Brain microvascular endothelial cell (primary cell): ENCODE results near the gene POC1A.
A peak's percentile ranks its signal among the peaks of the same experiment; 100 is the strongest.

Experiments used
- DNase-seq: peaks from one replicate; pipeline ENCODE4 v3.0.0-alpha.2; 2020
- H3K27ac ChIP-seq: fragments of 250-450 bp; sonication (Bioruptor Pico); 2 replicates; pipeline ENCODE4 v1.5.1; 2020; ENCODE audit warnings: mild to moderate bottlenecking, moderate library complexity
- H3K27me3 ChIP-seq: fragments of 250-450 bp; sonication (Bioruptor Pico); replicated peaks from 2 replicates; pipeline ENCODE4 v1.5.1; 2020; ENCODE audit warnings: mild to moderate bottlenecking
- H3K36me3 ChIP-seq: fragments of 250-450 bp; sonication (Bioruptor Pico); replicated peaks from 2 replicates; pipeline ENCODE4 v1.5.1; 2020; ENCODE audit warnings: mild to moderate bottlenecking
- H3K4me3 ChIP-seq: 2 replicates; pipeline ENCODE4 v1.5.1; 2011; ENCODE audit warnings: low read depth, mild to moderate bottlenecking, control low read depth, low read length, moderate library complexity
- CTCF ChIP-seq: IDR thresholded peaks from 2 replicates; pipeline ENCODE4 v1.5.1; 2011; ENCODE audit warnings: low read depth, mild to moderate bottlenecking, moderate library complexity, low read length, control low read depth, inconsistent platforms; ENCODE audit errors: missing control alignments
- in situ Hi-C: cut with HindIII; loops from 2 replicates; pipeline ENCODE4 v1.10.0; 2017; ENCODE audit warnings: low sequenced_read_pairs, low pct_ligation_motif_present

The POC1A gene

GRCh38 chr3:52154135-52155094 lies at the start of gene POC1A:
POC1A (minus strand) TSS chr3:52154423; CDS start chr3:52154372, 51 bp downstream.
- Histone ChIP-seq H3K27me3 (no peaks in the 10 kb centered on the region), H3K4me3 (peak within 1 kb of the TSS; percentile 84), H3K27ac (peak within 1 kb of the TSS; percentile 81), H3K36me3 (no peaks in the 10 kb centered on the region)
- no peak for TF ChIP-seq CTCF
- DNase-seq, result peak; percentile 99
- in situ Hi-C loops, result no loop called here

- H3K4me3 ChIP-seq, result no peak overlapping the region
- no peak overlapping the region for H3K27ac ChIP-seq
- H3K27me3 ChIP-seq, result no peaks in the 10 kb centered on the region
- peaks cover 68% of the 10 kb centered on the region for H3K36me3 ChIP-seq
- no peak for DNase-seq
- TF ChIP-seq CTCF, result no peak
- in situ Hi-C loops, result no loop called here
These were observed 49.5 kb upstream of the POC1A start for GRCh38 chr3:52203701-52204100.

GRCh38 chr3:52202384-52203077 lies 48.3 kb upstream of the POC1A start:
- in situ Hi-C loops, result no loop called here
- Histone ChIP-seq H3K4me3 (no peak overlapping the region), H3K27me3 (no peaks in the 10 kb centered on the region), H3K27ac (no peak overlapping the region), H3K36me3 (peaks cover 56% of the 10 kb centered on the region)
- TF ChIP-seq CTCF, result no peak
- DNase-seq, result no peak

GRCh38 chr3:52200981-52201679 lies 46.9 kb upstream of the POC1A start:
- Histone ChIP-seq H3K36me3 (peaks cover 46% of the 10 kb centered on the region), H3K27me3 (no peaks in the 10 kb centered on the region), H3K4me3 (no peak overlapping the region), H3K27ac (no peak overlapping the region)
- no peak for TF ChIP-seq CTCF
- no peak for DNase-seq
- in situ Hi-C loops, result no loop called here

GRCh38 chr3:52198643-52199608 lies 44.7 kb upstream of the POC1A start:
- in situ Hi-C loops, result no loop called here
- TF ChIP-seq CTCF, result no peak
- no peak for DNase-seq
- peaks cover 25% of the 10 kb centered on the region for H3K36me3 ChIP-seq
- peak overlapping the region; percentile 84 for H3K4me3 ChIP-seq
- H3K27me3 ChIP-seq, result no peaks in the 10 kb centered on the region
- H3K27ac ChIP-seq, result no peak overlapping the region
